Measurements from ENCODE around the gene HEPH.
"Not testable (repeated sequence)": the region's sequence is repeated elsewhere in the genome, so short reads cannot be mapped to it uniquely, and the experiment has no call there.

Gene HEPH

GRCh38 chrX:66163849-66164411, at the start of gene HEPH:
HEPH (plus strand) TSS chrX:66164247; CDS start chrX:66170571, 6,324 bp downstream.
- DNase-seq, result no peak

GRCh38 chrX:66118722-66119121, 45.3 kb upstream of the HEPH start:
- not testable (repeated sequence) for DNase-seq

GRCh38 chrX:66121354-66121753, 42.7 kb upstream of the HEPH start:
- not testable (repeated sequence) for DNase-seq

GRCh38 chrX:66126662-66127061, 37.4 kb upstream of the HEPH start:
- DNase-seq, result no peak

GRCh38 chrX:66130469-66130868, 33.6 kb upstream of the HEPH start:
- no peak for DNase-seq

GRCh38 chrX:66135284-66135683, 28.8 kb upstream of the HEPH start:
- DNase-seq, result not testable (repeated sequence)

GRCh38 chrX:66142351-66142750, 21.7 kb upstream of the HEPH start:
- no peak for DNase-seq

GRCh38 chrX:66144258-66144657, 19.8 kb upstream of the HEPH start:
- no peak for DNase-seq

GRCh38 chrX:66149519-66149918, 14.5 kb upstream of the HEPH start:
- DNase-seq, result no peak

GRCh38 chrX:66150163-66150562, 13.9 kb upstream of the HEPH start:
- no peak for DNase-seq

- no peak for DNase-seq
Measured at GRCh38 chrX:66162331-66162822, 1.7 kb upstream of the HEPH start.

GRCh38 chrX:66163447-66163846, 600 bp upstream of the HEPH start:
- no peak for DNase-seq

- no peak for DNase-seq
Measured at GRCh38 chrX:66164470-66164869, 423 bp downstream of the HEPH start.

- no peak for DNase-seq
Measured at GRCh38 chrX:66164931-66165330, 884 bp downstream of the HEPH start.

GRCh38 chrX:66166671-66167070, 2.6 kb downstream of the HEPH start:
- no peak for DNase-seq

- DNase-seq, result no peak
Measured at GRCh38 chrX:66167431-66167830, 3.4 kb downstream of the HEPH start.

- DNase-seq, result no peak
Measured at GRCh38 chrX:66176134-66176533, 12.1 kb downstream of the HEPH start.

GRCh38 chrX:66191563-66191962, 27.5 kb downstream of the HEPH start:
- DNase-seq, result no peak

GRCh38 chrX:66193821-66194220, 29.8 kb downstream of the HEPH start:
- no peak for DNase-seq

GRCh38 chrX:66200050-66200664, 36.1 kb downstream of the HEPH start:
- DNase-seq, result no peak

- no peak for DNase-seq
Measured at GRCh38 chrX:66200855-66201795, 37.1 kb downstream of the HEPH start.

- no peak for DNase-seq
Measured at GRCh38 chrX:66203114-66203513, 39.1 kb downstream of the HEPH start.

- DNase-seq, result no peak
Measured at GRCh38 chrX:66221856-66222255, 57.8 kb downstream of the HEPH start.

- no peak for DNase-seq
Measured at GRCh38 chrX:66232296-66232695, 68.2 kb downstream of the HEPH start.

Measured in NCI-H510A (cell line).